Measurements from ENCODE around the gene CRB1. TPM values are rescaled to one million over a fixed set of nuclear protein-coding genes. Genes with fewer than 3 reads are reported as not detected.

The CRB1 gene
- total and polyA plus RNA-seq, 2 of the 8 experiments (the other 6 are each of a cell fraction or from before 2014, with no cell fraction given) = 0.03 TPM; not detected in 1

- H3K14ac ChIP-seq (ENCODE audit: insufficient read length) = no peak overlapping the region
- H3K27ac ChIP-seq (ENCODE audit: low read depth, low read length) = no peak overlapping the region
- H3K79me2 ChIP-seq (ENCODE audit: control insufficient read depth in 1 of 2, insufficient read depth in 2 of 2, low read length in 2 of 2) = no peaks in the 10 kb centered on the region
- no peaks in the 10 kb centered on the region for H3K27me3 ChIP-seq (replicated peaks in 1 of 4; ENCODE audit: control insufficient read depth in 3 of 4, extremely low read depth in 1 of 4, insufficient read depth in 3 of 4, low read length in 3 of 4)
- H3K79me1 ChIP-seq (ENCODE audit: low read depth, low read length) = no peaks in the 10 kb centered on the region
- DNase-seq (ENCODE audit: low read depth in 1 of 2, low spot score in 2 of 2) (no peak), FAIRE-seq (no peak)
- H2BK5ac ChIP-seq (ENCODE audit: low read depth, low read length) = no peak overlapping the region
- H3K4ac ChIP-seq (replicated peaks; ENCODE audit: insufficient read length, low read depth, low read length) = no peak overlapping the region
- H3K9ac ChIP-seq (replicated peaks in 1 of 4; ENCODE audit: extremely low read depth in 1 of 4, low read depth in 3 of 4, low read length in 3 of 4) = no peak overlapping the region
- no peaks in the 10 kb centered on the region for H3K9me3 ChIP-seq (ENCODE audit: insufficient read depth in 2 of 2, low read depth in 1 of 2, low read length in 1 of 2)
- TF ChIP-seq E2F6 (IDR thresholded peaks at IDR 0.05) (no peak), KDM5A (IDR thresholded peaks at IDR 0.05; ENCODE audit: low read length) (no peak), SAP30 (IDR thresholded peaks at IDR 0.05; ENCODE audit: insufficient read depth, insufficient replicate concordance, low read length) (no peak), SP4 (IDR thresholded peaks at IDR 0.05; ENCODE audit: low read length) (no peak), EGR1 (IDR thresholded peaks at IDR 0.05; ENCODE audit: borderline replicate concordance, low read depth, low read length) (no peak), YY1 (IDR thresholded peaks at IDR 0.05; ENCODE audit: low read depth, low read length) (no peak)
- H4K5ac ChIP-seq (ENCODE audit: insufficient read length, low read depth, low read length) = no peak overlapping the region
- H3K56ac ChIP-seq (replicated peaks; ENCODE audit: insufficient read length, low read depth, low read length) = no peak overlapping the region
- no peak overlapping the region for H4K91ac ChIP-seq (replicated peaks; ENCODE audit: insufficient read length, low read length)
- H3K4me3 ChIP-seq (ENCODE audit: extremely low read depth in 1 of 4, insufficient read depth in 2 of 4, low read depth in 3 of 4, low read length in 4 of 4) = no peak overlapping the region
- WGBS, 2 experiments (ENCODE audit: extremely low coverage in 1 of 2, insufficient coverage in 1 of 2, insufficient read length in 1 of 2, insufficient replicate concordance in 2 of 2, low coverage in 1 of 2, low lambda C conversion rate in 2 of 2, missing lambda C conversion rate in 1 of 2) = 87% methylated on average over 5 of the region's 5 CpGs; no CpG with 5 or more reads in 1 of the 2 experiments
- H2AFZ ChIP-seq (ENCODE audit: low read length) = no peak overlapping the region
- H2BK20ac ChIP-seq (ENCODE audit: low read length) = no peak overlapping the region
- H3K36me3 ChIP-seq (ENCODE audit: control insufficient read depth in 2 of 4, insufficient read depth in 4 of 4, low read length in 3 of 4) = no peaks in the 10 kb centered on the region
- no peak overlapping the region for H3K4me2 ChIP-seq (ENCODE audit: insufficient read depth in 1 of 2, low read depth in 2 of 2, low read length in 2 of 2)
- H2BK120ac ChIP-seq (replicated peaks; ENCODE audit: low read depth, low read length) = no peak overlapping the region
- ChIA-PET POLR2A (ENCODE audit: partially characterized antibody) (no interaction called here), CTCF (ENCODE audit: partially characterized antibody) (interaction anchor here (0.5 kb wide), 1 partner anchor 19 kb away, joined by 4 read pairs; no protein-coding TSS in a partner anchor)
- H3K4me1 ChIP-seq (replicated peaks in 1 of 4; ENCODE audit: control insufficient read depth in 3 of 4, insufficient read depth in 4 of 4, low read length in 3 of 4) = no peaks in the 10 kb centered on the region
- H2BK12ac ChIP-seq (ENCODE audit: low read depth, low read length) = no peak overlapping the region
- no peak overlapping the region for H4K8ac ChIP-seq (ENCODE audit: extremely low read depth, insufficient read depth, low read length)
- H2AK5ac ChIP-seq (ENCODE audit: low read depth, low read length) = no peak overlapping the region
- no peaks in the 10 kb centered on the region for H3K23me2 ChIP-seq (ENCODE audit: low read depth, low read length)
- no peak overlapping the region for H3K18ac ChIP-seq (ENCODE audit: extremely low read depth, low read length)
- H2BK15ac ChIP-seq (ENCODE audit: low read length) = no peak overlapping the region
- H3K23ac ChIP-seq (ENCODE audit: insufficient read length) = no peak overlapping the region
- no peaks in the 10 kb centered on the region for H4K20me1 ChIP-seq (replicated peaks in 1 of 2; ENCODE audit: control insufficient read depth in 1 of 2, insufficient read depth in 2 of 2, low read length in 2 of 2)
These were observed 183.3 kb downstream of the CRB1 start for GRCh38 chr1:197451381-197451780.
